Calu3 (cell line): Measurements from ENCODE around the gene DYRK2. TPM values are rescaled to one million over a fixed set of nuclear protein-coding genes. Genes with fewer than 3 reads are reported as not detected.

ENCODE experiments used
- BruUV-seq: library from RNA; stranded (reverse); fragments of 400-500 nt; replicated peaks from 2 replicates; lab custom pipeline; 2021; lab: Mats Ljungman, UMichigan
- CTCF ChIA-PET: fragments of 300-600 bp; sonication (Branson Sonifier 250); formaldehyde crosslinking; loops from one replicate; lab custom pipeline; 2022; ENCODE audit warnings: antibody characterized with exemption; lab: Charles Lee
- DNase-seq: peaks from one replicate; pipeline ENCODE4 v3.0.0; 2022
- H3K27ac Mint-ChIP-seq: one replicate; pipeline ENCODE4 v1.8.0; 2022; ENCODE audit warnings: mixed read lengths; ENCODE audit not compliant: unreplicated experiment
- H3K27me3 Mint-ChIP-seq: one replicate; pipeline ENCODE4 v1.8.0; 2022; ENCODE audit warnings: mixed read lengths; ENCODE audit not compliant: unreplicated experiment
- H3K36me3 Mint-ChIP-seq: one replicate; pipeline ENCODE4 v1.8.0; 2022; ENCODE audit warnings: mild to moderate bottlenecking, moderate library complexity, mixed read lengths; ENCODE audit not compliant: insufficient read depth, unreplicated experiment
- H3K4me1 Mint-ChIP-seq: one replicate; pipeline ENCODE4 v1.8.0; 2022; ENCODE audit warnings: mild to moderate bottlenecking, low read depth, mixed read lengths; ENCODE audit not compliant: unreplicated experiment
- H3K4me3 Mint-ChIP-seq: one replicate; pipeline ENCODE4 v1.8.0; 2022; ENCODE audit warnings: mild to moderate bottlenecking, low read depth, moderate library complexity, mixed read lengths; ENCODE audit not compliant: unreplicated experiment
- H3K9me3 Mint-ChIP-seq: one replicate; pipeline ENCODE4 v1.8.0; 2022; ENCODE audit warnings: low read depth, mixed read lengths; ENCODE audit not compliant: unreplicated experiment
- CTCF ChIP-seq: fragments of 200-600 bp; IDR thresholded peaks from one replicate; pipeline ENCODE4 v1.8.0; 2022; ENCODE audit warnings: antibody characterized with exemption; ENCODE audit not compliant: unreplicated experiment
- intact Hi-C: fragments of 100-400 bp; cut with micrococcal nuclease; formaldehyde crosslinking; loops from one replicate; pipeline ENCODE4 v1.10.0; 2022; ENCODE audit not compliant: unreplicated experiment
- total RNA-seq: library from RNA; stranded (reverse); gene quantifications from 2 replicates; pipeline ENCODE4 v1.2.3, GENCODE V29; 2022

Gene DYRK2
- total RNA-seq, 1 experiment from 2014 or later: 62.3 TPM

- DNase-seq: no peak
- Mint-ChIP-seq H3K36me3 (no peaks in the 10 kb centered on the region), H3K4me1 (no peaks in the 10 kb centered on the region), H3K4me3 (no peak overlapping the region), H3K27me3 (no peaks in the 10 kb centered on the region), H3K27ac (no peak overlapping the region), H3K9me3 (peaks cover 3% of the 10 kb centered on the region)
- CTCF ChIA-PET: interaction anchor here (0.6 to 0.7 kb wide), 2 partner anchors 285 to 1406 kb away, joined by 4 to 5 read pairs; no protein-coding TSS in a partner anchor
- no TSS peak for BruUV-seq
- no peak for TF ChIP-seq CTCF
- intact Hi-C loops: no loop called here
Measured at GRCh38 chr12:67640863-67641262, 7.7 kb upstream of the DYRK2 start.

GRCh38 chr12:67645126-67645525, 3.4 kb upstream of the DYRK2 start:
- Mint-ChIP-seq H3K36me3 (peaks cover 29% of the 10 kb centered on the region), H3K9me3 (peaks cover 3% of the 10 kb centered on the region), H3K27me3 (no peaks in the 10 kb centered on the region), H3K4me1 (peaks cover 13% of the 10 kb centered on the region), H3K27ac (no peak overlapping the region), H3K4me3 (no peak overlapping the region)
- no peak for DNase-seq
- no peak for TF ChIP-seq CTCF
- CTCF ChIA-PET: interaction anchor here (0.9 kb wide), 1 partner anchor 298 kb away, joined by 3 read pairs; no protein-coding TSS in a partner anchor
- intact Hi-C loops: loop anchor here (5.0 kb wide), 4 partner anchors 88 to 203 kb away; no protein-coding TSS in a partner anchor
- BruUV-seq: no TSS peak

GRCh38 chr12:67645601-67646000, 2.9 kb upstream of the DYRK2 start:
- no peak for DNase-seq
- peaks cover 33% of the 10 kb centered on the region for H3K36me3 Mint-ChIP-seq
- no peak overlapping the region for H3K4me3 Mint-ChIP-seq
- intact Hi-C loops: loop anchor here (5.0 kb wide), 4 partner anchors 88 to 203 kb away; no protein-coding TSS in a partner anchor
- no peak for TF ChIP-seq CTCF
- CTCF ChIA-PET: interaction anchor here (0.9 kb wide), 1 partner anchor 297 kb away, joined by 3 read pairs; no protein-coding TSS in a partner anchor
- no peak overlapping the region for H3K27ac Mint-ChIP-seq
- no TSS peak for BruUV-seq
- no peaks in the 10 kb centered on the region for H3K27me3 Mint-ChIP-seq
- H3K4me1 Mint-ChIP-seq: peaks cover 13% of the 10 kb centered on the region
- H3K9me3 Mint-ChIP-seq: peaks cover 3% of the 10 kb centered on the region

- no peak for DNase-seq
- peaks cover 23% of the 10 kb centered on the region for H3K4me1 Mint-ChIP-seq
- H3K27ac Mint-ChIP-seq: peak overlapping the region; percentile 81
- intact Hi-C loops: loop anchor here (5.0 kb wide), 4 partner anchors 89 to 204 kb away; no protein-coding TSS in a partner anchor
- H3K9me3 Mint-ChIP-seq: peaks cover 3% of the 10 kb centered on the region
- H3K27me3 Mint-ChIP-seq: no peaks in the 10 kb centered on the region
- CTCF ChIA-PET: interaction anchor here (0.6 to 2.0 kb wide), 2 partner anchors 54 to 135 kb away, joined by 3 to 13 read pairs; no protein-coding TSS in a partner anchor
- BruUV-seq: no TSS peak
- H3K4me3 Mint-ChIP-seq: peak overlapping the region; percentile 84
- no peak for TF ChIP-seq CTCF
- peaks cover 44% of the 10 kb centered on the region for H3K36me3 Mint-ChIP-seq
Measured at GRCh38 chr12:67646775-67647174, 1.8 kb upstream of the DYRK2 start.
